OCI-LY1 (cell line): ENCODE results near the gene PTGES2.
"Not testable (repeated sequence)": the region's sequence is repeated elsewhere in the genome, so short reads cannot be mapped to it uniquely, and the experiment has no call there.

ENCODE experiments used
- H2AFZ ChIP-seq: fragments of 200-600 bp; sonication (generic), shearing (Covaris generic); 2 replicates; pipeline ENCODE4 v1.6.0; 2014; ENCODE audit warnings: antibody characterized with exemption, mild to moderate bottlenecking, low read length
- H3F3A ChIP-seq: fragments of 200-600 bp; sonication (generic), shearing (Covaris generic); 2 replicates; pipeline ENCODE4 v1.6.0; 2014; ENCODE audit warnings: mild to moderate bottlenecking, antibody characterized with exemption, low read length, moderate library complexity; ENCODE audit not compliant: insufficient read depth
- H3K27ac ChIP-seq: fragments of 200-600 bp; sonication (generic); 2 replicates; pipeline ENCODE4 v1.5.1; 2014; ENCODE audit warnings: low read length, mixed run types, mild to moderate bottlenecking, low read depth; ENCODE audit not compliant: poor library complexity, severe bottlenecking
- H3K27me3 ChIP-seq: fragments of 200-600 bp; sonication (generic); 2 replicates; pipeline ENCODE4 v1.6.0; 2014; ENCODE audit warnings: antibody characterized with exemption, mild to moderate bottlenecking, low read length, moderate library complexity; ENCODE audit not compliant: insufficient read depth
- H3K36me3 ChIP-seq: fragments of 200-600 bp; sonication (generic); 2 replicates; pipeline ENCODE4 v1.6.1; 2014; ENCODE audit warnings: mild to moderate bottlenecking, antibody characterized with exemption, low read length, moderate library complexity, mixed read lengths; ENCODE audit not compliant: insufficient read depth
- H3K4me1 ChIP-seq: fragments of 200-600 bp; sonication (generic); 2 replicates; pipeline ENCODE4 v1.5.1; 2014; ENCODE audit warnings: mild to moderate bottlenecking, low read length, moderate library complexity; ENCODE audit not compliant: insufficient read depth, severe bottlenecking
- H3K4me2 ChIP-seq: fragments of 200-600 bp; sonication (generic), shearing (Covaris generic); 2 replicates; pipeline ENCODE4 v1.6.1; 2014; ENCODE audit warnings: low read length
- H3K4me3 ChIP-seq: fragments of 200-600 bp; sonication (generic); 2 replicates; pipeline ENCODE4 v1.5.1; 2014; ENCODE audit warnings: low read length, low read depth, mild to moderate bottlenecking, mixed read lengths; ENCODE audit not compliant: poor library complexity, severe bottlenecking
- H3K79me2 ChIP-seq: fragments of 200-600 bp; shearing (Covaris generic); 2 replicates; pipeline ENCODE4 v1.6.1; 2016; ENCODE audit warnings: mixed run types, low read length, mixed read lengths; ENCODE audit not compliant: insufficient read depth
- H3K9ac ChIP-seq: fragments of 200-600 bp; sonication (generic), shearing (Covaris generic); 2 replicates; pipeline ENCODE4 v1.6.1; 2014; ENCODE audit warnings: mild to moderate bottlenecking, low read length, mixed read lengths
- H3K9me2 ChIP-seq: fragments of 200-600 bp; sonication (generic), shearing (Covaris generic); 2 replicates; pipeline ENCODE4 v1.6.1; 2014; ENCODE audit warnings: low read depth, mild to moderate bottlenecking, low read length, mixed read lengths
- H3K9me3 ChIP-seq: fragments of 200-600 bp; shearing (Covaris generic); 2 replicates; pipeline ENCODE4 v1.6.1; 2014; ENCODE audit warnings: low read length, mixed read lengths
- H4K20me1 ChIP-seq: fragments of 200-600 bp; sonication (generic), shearing (Covaris generic); 2 replicates; pipeline ENCODE4 v1.6.0; 2016; ENCODE audit warnings: mild to moderate bottlenecking, low read length; ENCODE audit not compliant: insufficient read depth
- EZH2 ChIP-seq: fragments of 200-600 bp; sonication (generic), shearing (Covaris generic); IDR thresholded peaks from 2 replicates; pipeline ENCODE4 v1.8.0; 2017; ENCODE audit warnings: borderline replicate concordance, mixed run types, mild to moderate bottlenecking, antibody characterized with exemption, low read length, moderate library complexity, mixed read lengths
- TF ChIP-seq, protein P1 (sequence below): fragments of 200-600 bp; sonication (generic), shearing (Covaris generic); IDR thresholded peaks from 2 replicates; pipeline ENCODE4 v1.5.1; 2017; ENCODE audit warnings: mild to moderate bottlenecking, antibody characterized with exemption, low read length, moderate library complexity, mixed read lengths

Gene PTGES2

DNA sequence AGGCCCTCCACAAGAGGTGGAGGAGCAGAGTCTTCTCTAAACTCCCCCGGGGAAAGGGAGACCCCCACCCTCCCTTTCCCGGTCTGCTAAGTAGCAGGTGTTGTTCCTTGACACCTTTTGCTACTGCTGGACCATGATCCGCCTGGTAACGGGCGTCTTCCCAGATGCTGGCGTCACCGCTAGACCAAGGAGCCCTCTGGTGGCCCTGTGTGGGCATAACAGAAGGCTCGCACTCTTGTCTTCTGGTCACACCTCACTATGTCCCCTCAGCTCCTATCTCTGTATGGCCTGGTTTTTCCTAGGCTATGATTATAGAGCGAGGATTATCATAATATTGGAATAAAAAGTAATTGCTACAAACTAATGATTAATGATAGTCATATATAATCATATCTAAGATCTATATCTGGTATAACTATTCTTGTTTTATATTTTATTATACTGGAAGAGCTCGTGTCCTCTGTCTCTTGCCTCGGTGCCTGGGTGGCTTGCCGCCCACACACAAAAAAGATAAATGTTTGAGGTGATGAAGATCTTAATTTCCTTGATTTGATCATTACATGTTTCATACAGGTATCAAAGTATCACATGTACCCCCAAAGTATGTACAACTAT, 2.6 kb upstream of the PTGES2 start:
- H3F3A ChIP-seq, H3K4me3 ChIP-seq, H3K9ac ChIP-seq, H2AFZ ChIP-seq, H3K9me3 ChIP-seq, H4K20me1 ChIP-seq, H3K27me3 ChIP-seq, H3K36me3 ChIP-seq, H3K27ac ChIP-seq, H3K9me2 ChIP-seq, H3K4me2 ChIP-seq: not testable (repeated sequence)
- TF ChIP-seq, protein P1, sequence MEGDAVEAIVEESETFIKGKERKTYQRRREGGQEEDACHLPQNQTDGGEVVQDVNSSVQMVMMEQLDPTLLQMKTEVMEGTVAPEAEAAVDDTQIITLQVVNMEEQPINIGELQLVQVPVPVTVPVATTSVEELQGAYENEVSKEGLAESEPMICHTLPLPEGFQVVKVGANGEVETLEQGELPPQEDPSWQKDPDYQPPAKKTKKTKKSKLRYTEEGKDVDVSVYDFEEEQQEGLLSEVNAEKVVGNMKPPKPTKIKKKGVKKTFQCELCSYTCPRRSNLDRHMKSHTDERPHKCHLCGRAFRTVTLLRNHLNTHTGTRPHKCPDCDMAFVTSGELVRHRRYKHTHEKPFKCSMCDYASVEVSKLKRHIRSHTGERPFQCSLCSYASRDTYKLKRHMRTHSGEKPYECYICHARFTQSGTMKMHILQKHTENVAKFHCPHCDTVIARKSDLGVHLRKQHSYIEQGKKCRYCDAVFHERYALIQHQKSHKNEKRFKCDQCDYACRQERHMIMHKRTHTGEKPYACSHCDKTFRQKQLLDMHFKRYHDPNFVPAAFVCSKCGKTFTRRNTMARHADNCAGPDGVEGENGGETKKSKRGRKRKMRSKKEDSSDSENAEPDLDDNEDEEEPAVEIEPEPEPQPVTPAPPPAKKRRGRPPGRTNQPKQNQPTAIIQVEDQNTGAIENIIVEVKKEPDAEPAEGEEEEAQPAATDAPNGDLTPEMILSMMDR = 0 out of 2 replicates have a peak, but pooled peaks have one; percentile 8
- Histone ChIP-seq H3K4me1 (peaks cover 26% of the 10 kb centered on the region), H3K79me2 (peaks cover 10% of the 10 kb centered on the region)

- H2AFZ ChIP-seq = no peak overlapping the region
Measured at GRCh38 chr9:128128836-128129590, 1.5 kb upstream of the PTGES2 start.

DNA sequence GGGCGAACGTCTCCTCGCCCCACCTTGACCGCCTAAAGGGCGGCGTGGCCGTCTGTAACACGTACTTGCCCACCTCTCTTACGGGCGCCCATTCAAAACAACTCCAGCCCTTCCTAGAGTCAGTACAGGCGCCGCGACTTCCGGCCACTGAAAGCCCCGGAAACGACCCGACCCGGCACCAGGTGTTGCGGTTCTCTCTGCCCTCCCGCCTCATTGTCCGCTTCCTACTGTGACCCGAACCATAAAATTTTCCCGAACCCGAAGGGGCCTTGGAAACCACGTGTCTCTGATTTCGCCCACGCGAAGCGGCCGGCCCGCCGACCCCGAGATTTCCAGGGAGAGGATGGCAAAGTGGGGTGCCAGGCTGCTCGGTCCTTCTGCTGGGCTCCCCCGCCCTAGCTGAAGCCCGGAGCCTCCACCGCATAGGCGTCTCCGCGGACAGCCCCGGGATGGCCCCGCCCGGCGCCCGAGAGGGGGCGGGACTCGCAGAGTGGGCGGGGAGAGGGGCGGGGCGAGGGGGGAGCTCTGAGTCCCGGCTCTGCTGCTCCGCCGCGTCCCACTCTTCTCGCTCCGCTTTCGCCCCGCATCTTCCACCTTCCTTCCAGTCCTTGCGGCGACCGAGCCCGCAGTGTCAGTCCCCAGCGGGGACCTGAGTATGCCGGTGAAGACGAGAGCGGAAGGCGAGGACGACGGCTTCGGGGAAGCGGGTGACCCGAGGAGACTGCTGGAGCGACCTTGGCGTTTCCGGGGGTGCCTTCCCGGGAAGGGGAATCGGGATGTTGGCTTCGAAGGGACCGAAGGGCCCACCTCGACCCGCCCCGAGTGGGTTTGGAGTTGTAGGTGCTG, 684 bp upstream of the PTGES2 start:
- Histone ChIP-seq H3K79me2 (peaks cover 10% of the 10 kb centered on the region), H3K4me2 (peak overlapping the region; percentile 94), H3K27me3 (no peaks in the 10 kb centered on the region), H3K4me1 (peaks cover 26% of the 10 kb centered on the region), H2AFZ (no peak overlapping the region), H4K20me1 (no peaks in the 10 kb centered on the region), H3K9me3 (no peaks in the 10 kb centered on the region), H3K27ac (peak overlapping the region; percentile 88), H3K36me3 (peaks cover 14% of the 10 kb centered on the region), H3K4me3 (peak overlapping the region; percentile 92), H3K9ac (peak overlapping the region; percentile 88), H3F3A (no peaks in the 10 kb centered on the region), H3K9me2 (no peaks in the 10 kb centered on the region)
- TF ChIP-seq, protein P1 = no peak
- TF ChIP-seq EZH2 = no peak

More at GRCh38 chr9:128128836-128129590, 1.5 kb upstream of the PTGES2 start:
- no peaks in the 10 kb centered on the region for H4K20me1 ChIP-seq
- no peaks in the 10 kb centered on the region for H3F3A ChIP-seq
- peaks cover 10% of the 10 kb centered on the region for H3K79me2 ChIP-seq
- H3K9me3 ChIP-seq = no peaks in the 10 kb centered on the region
- H3K9me2 ChIP-seq = no peaks in the 10 kb centered on the region
- no peak overlapping the region for H3K27ac ChIP-seq
- H3K36me3 ChIP-seq = peaks cover 9% of the 10 kb centered on the region; the same call in 1 of the 2 replicates
- TF ChIP-seq, protein P1 = no peak
- TF ChIP-seq EZH2 = no peak
- H3K4me1 ChIP-seq = peaks cover 26% of the 10 kb centered on the region
- peak overlapping the region; percentile 92 for H3K4me3 ChIP-seq
- no peaks in the 10 kb centered on the region for H3K27me3 ChIP-seq
- H3K4me2 ChIP-seq = peak overlapping the region; percentile 94
- H3K9ac ChIP-seq = peak overlapping the region; percentile 88
